A549 (cell line): ENCODE results near the gene PNN.
A peak's percentile ranks its signal among the peaks of the same experiment; 100 is the strongest.

ENCODE experiments used
- CBX2 ChIP-seq: fragments of 200-600 bp; sonication (generic); IDR thresholded peaks from 2 replicates; pipeline ENCODE4 v1.6.1; 2016; ENCODE audit warnings: low read depth, mild to moderate bottlenecking, borderline replicate concordance
- CTCF ChIP-seq: fragments of >200 bp; sonication (Bioruptor Twin); formaldehyde crosslinking; IDR thresholded peaks from 3 replicates; pipeline ENCODE4 v1.5.1; 2016
- EP300 ChIP-seq, 2 experiments: fragments of >200 bp; sonication (Bioruptor Twin); formaldehyde crosslinking; IDR thresholded peaks; 2 replicates in 1 of 2; 3 replicates in 1 of 2; pipeline ENCODE4 v1.6.1; 2016 to 2017
- ESRRA ChIP-seq: fragments of 150-350 bp; IDR thresholded peaks from 2 replicates; pipeline ENCODE4 v1.6.1; 2014; ENCODE audit warnings: mild to moderate bottlenecking, low read length, borderline replicate concordance
- GATA3 ChIP-seq: IDR thresholded peaks from 2 replicates; pipeline ENCODE4 v1.6.1; 2012; ENCODE audit warnings: borderline replicate concordance
- HMGXB4 ChIP-seq: fragments of 250-450 bp; sonication (Bioruptor Pico); IDR thresholded peaks from 2 replicates; pipeline ENCODE4 v1.5.0; 2021; ENCODE audit warnings: mild to moderate bottlenecking, moderate library complexity, borderline replicate concordance
- NR3C1 ChIP-seq: fragments of >200 bp; sonication (Bioruptor Twin); formaldehyde crosslinking; IDR thresholded peaks from 3 replicates; pipeline ENCODE4 v1.6.1; 2017
- POLR2A ChIP-seq: IDR thresholded peaks from 2 replicates; pipeline ENCODE4 v1.6.1; 2012; ENCODE audit warnings: mild to moderate bottlenecking, low read length
- RAD21 ChIP-seq, 2 experiments: fragments of >200 bp in 1 of 2; sonication (Bioruptor Twin) in 1 of 2; formaldehyde crosslinking in 1 of 2; IDR thresholded peaks in 1 of 2; conservative IDR thresholded peaks in 1 of 2; 2 replicates in 1 of 2; 3 replicates in 1 of 2; pipeline ENCODE4 v1.6.1; 2012 to 2018; ENCODE audit warnings: inconsistent platforms in 1 of 2
- REST ChIP-seq: fragments of 200-600 bp; sonication (generic); IDR thresholded peaks from 2 replicates; pipeline ENCODE4 v1.6.1; 2016; ENCODE audit warnings: antibody characterized with exemption, mild to moderate bottlenecking, moderate library complexity
- USF2 ChIP-seq: fragments of 450-650 bp; IDR thresholded peaks from 2 replicates; pipeline ENCODE4 v1.6.1; 2014; ENCODE audit warnings: antibody characterized with exemption

GRCh38 chr14:39182770-39183684, 8.0 kb downstream of the PNN start:
- TF ChIP-seq EP300 (IDR thresholded peaks at IDR 0.05) (no peak), POLR2A (no peak), USF2 (no peak), GATA3 (no peak), CTCF (no peak), ESRRA (no peak), REST (no peak), CBX2 (no peak), RAD21 (conservative IDR thresholded peaks at IDR 0.05 in 1 of 2, IDR thresholded peaks at IDR 0.05 in 1 of 2) (no peak), NR3C1 (no peak), HMGXB4 (CRISPR knock-in tag) (0 out of 2 replicates have a peak, but pooled peaks have one; percentile 14)
